Right lobe of liver (tissue), 6 donors: ENCODE results near the gene CALHM2. TPM values are rescaled to one million over a fixed set of nuclear protein-coding genes. Genes with fewer than 3 reads are reported as not detected.

Experiments
- ATAC-seq, 4 donors: fragments of 200-7000 bp; cut with Tn5 transposase; one replicate each; pipeline ENCODE4 v1.9.1; 2020; ENCODE audit warnings: mild to moderate bottlenecking in 4 of 4, moderate library complexity in 4 of 4
- DNase-seq, 3 donors: peaks; one replicate each; pipeline ENCODE4 v3.0.0-alpha.2; 2020
- H3K27ac ChIP-seq, 3 donors: fragments of 200-600 bp; one replicate each; pipeline ENCODE4 v1.8.0; 2022
- H3K27me3 ChIP-seq, 2 donors: fragments of 200-600 bp; one replicate each; pipeline ENCODE4 v1.8.0; 2022
- H3K36me3 ChIP-seq, 4 donors: fragments of 200-600 bp; sonication (generic) in 1 of 4; one replicate each; pipeline versions ENCODE4 v1.5.1 to v1.8.0; 2017 to 2022; ENCODE audit warnings: control low read depth in 1 of 4
- H3K4me1 ChIP-seq, 4 donors: fragments of 200-600 bp; sonication (generic) in 1 of 4; one replicate each; pipeline versions ENCODE4 v1.5.1 to v1.8.0; 2017 to 2022; ENCODE audit warnings: control low read depth in 1 of 4
- H3K4me3 ChIP-seq, 3 donors: fragments of 200-600 bp; one replicate each; pipeline ENCODE4 v1.8.0; 2022
- H3K9me3 ChIP-seq, 4 donors: fragments of 200-600 bp; sonication (generic) in 1 of 4; one replicate each; pipeline versions ENCODE4 v1.5.1 to v1.8.0; 2017 to 2022; ENCODE audit warnings: control low read depth in 1 of 4
- CTCF ChIP-seq, 4 donors: fragments of 200-600 bp in 3 of 4; fragments of 450-650 bp in 1 of 4; IDR thresholded peaks; one replicate each; pipeline versions ENCODE4 v1.5.1 to v1.8.0; 2016 to 2022; ENCODE audit warnings: antibody characterized with exemption in 4 of 4, mild to moderate bottlenecking in 2 of 4
- POLR2A ChIP-seq: fragments of 450-650 bp; IDR thresholded peaks from one replicate; pipeline ENCODE4 v1.6.1; 2017; ENCODE audit warnings: antibody characterized with exemption, mild to moderate bottlenecking
- WGBS: methylation state at CpG from one replicate; pipeline ENCODE4 v1.1.6; 2018; ENCODE audit warnings: low coverage, low lambda C conversion rate; ENCODE audit not compliant: insufficient coverage; ENCODE audit errors: missing lambda C conversion rate; 5-methylcytosine and 5-hydroxymethylcytosine counted together
- intact Hi-C, 2 donors: fragments of 100-400 bp; cut with DNase I; formaldehyde crosslinking; loops; one replicate each; pipeline versions ENCODE4 v1.11.2 to v1.14.1; 2022
- total RNA-seq, 6 experiments: library from RNA; depleted of rRNA in 2 of 6; stranded (reverse); fragments of >200 nt in 2 of 6; fragmentation: NEBNext Ultra II Directional in 3 of 6; extraction: Animal tissue kit (Norgen Biotek cat#: 25700) in 3 of 6; gene quantifications; one replicate each; pipeline versions ENCODE4 v1.1.0 to v1.2.4, GENCODE V29; 2016 to 2023
- donor health status: DM: no; HTN: yes; CAD: no.
- donor health status: DM: no; HTN: no; CAD: no.
- donor health status: DM: no; HTN: no; CAD: no.
- donor health status: DM: no; HTN: yes; CAD: no.
- donor health status: DM: no; HTN: yes; CAD: no.

The CALHM2 gene
- total RNA-seq, 6 experiments from 2014 or later = 2.3 to 5.7 (median 3.7) TPM

DNA sequence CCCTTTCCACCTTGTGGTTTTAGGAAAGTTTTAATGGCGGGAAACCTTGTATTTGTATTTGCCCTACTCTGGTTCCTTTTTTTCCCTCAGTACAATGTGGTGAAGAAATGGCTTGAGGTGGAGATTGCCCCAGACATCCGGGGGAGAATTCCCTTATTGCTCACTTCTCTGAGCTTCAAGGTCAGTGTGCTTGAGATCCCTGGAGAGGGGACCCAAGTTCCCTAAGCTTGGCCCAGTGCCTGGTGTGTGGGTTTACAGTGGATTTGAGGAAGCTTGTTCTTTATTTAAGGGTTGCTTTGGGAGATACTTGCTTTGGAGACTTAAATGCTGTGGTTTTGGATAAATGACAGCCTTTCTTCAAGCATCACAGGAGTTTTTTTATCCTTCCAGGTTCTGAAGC, 18.3 kb downstream of the CALHM2 start:
- peaks cover 0 to 55% (median 16%) of the 10 kb centered on the region in 4 donors for H3K36me3 ChIP-seq
- H3K27me3 ChIP-seq = no peaks in the 10 kb centered on the region
- H3K9me3 ChIP-seq = no peaks in the 10 kb centered on the region
- no peak overlapping the region for H3K27ac ChIP-seq
- intact Hi-C loops = no loop called here
- TF ChIP-seq CTCF (IDR thresholded peaks at IDR 0.05) = no peak
- no peak for TF ChIP-seq POLR2A
- ATAC-seq (peak in 2 of 4 donors; percentile 28), DNase-seq (no peak)
- H3K4me1 ChIP-seq = peaks cover 0 to 4% (median 0%) of the 10 kb centered on the region in 4 donors
- H3K4me3 ChIP-seq = no peak overlapping the region
- 88% methylated on average over 2 of the region's 2 CpGs for WGBS

DNA sequence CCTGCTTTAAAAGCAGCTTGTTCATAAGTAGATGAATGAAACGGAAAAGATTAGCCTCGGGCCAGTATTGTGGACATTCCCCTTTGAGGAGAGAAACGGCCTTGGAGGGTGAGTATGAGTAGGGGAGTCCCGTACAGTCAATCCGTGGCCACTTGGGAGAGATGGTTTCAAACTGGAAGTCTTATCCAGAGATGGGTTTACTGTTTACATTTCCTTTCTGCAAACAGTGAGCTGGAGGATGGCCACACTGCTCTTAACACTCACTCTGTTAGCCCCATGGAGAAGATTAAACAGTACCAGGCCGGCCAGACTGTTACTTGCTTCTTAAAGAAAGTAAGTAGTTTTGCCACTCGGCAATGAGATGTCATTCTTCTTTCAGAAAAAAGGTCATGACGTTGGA, 20.3 kb downstream of the CALHM2 start:
- H3K27ac ChIP-seq = no peak overlapping the region
- intact Hi-C loops = no loop called here
- no peak for DNase-seq
- H3K36me3 ChIP-seq = peaks cover 0 to 48% (median 7%) of the 10 kb centered on the region in 4 donors
- ATAC-seq = peak in 3 of 4 donors; percentile 26 to 48 (median 41)
- H3K4me3 ChIP-seq = no peak overlapping the region
- no peaks in the 10 kb centered on the region for H3K27me3 ChIP-seq
- H3K4me1 ChIP-seq = peaks cover 0 to 4% (median 0%) of the 10 kb centered on the region in 4 donors
- WGBS = 51% methylated on average over 8 of the region's 8 CpGs
- TF ChIP-seq CTCF (IDR thresholded peaks at IDR 0.05) (no peak), POLR2A (no peak)
- no peaks in the 10 kb centered on the region for H3K9me3 ChIP-seq

DNA sequence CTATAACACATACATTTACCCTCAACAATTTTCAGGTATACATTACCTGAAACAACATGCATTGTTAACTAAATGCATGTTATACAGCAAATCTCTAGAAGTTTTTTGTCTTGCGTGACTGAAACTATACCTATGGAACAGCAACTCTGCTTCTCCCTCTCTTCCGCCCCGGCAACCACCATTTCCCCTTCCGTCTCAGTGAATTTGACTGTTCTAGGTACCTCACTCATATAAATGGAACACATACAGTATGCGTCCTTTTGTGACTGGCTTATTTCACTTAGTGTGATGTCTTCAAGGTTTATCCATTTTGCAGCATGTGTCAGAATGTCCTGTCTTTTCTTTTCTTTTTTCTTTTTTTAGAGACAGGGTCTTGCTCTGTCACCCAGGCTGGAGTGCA, 22.5 kb downstream of the CALHM2 start:
- Histone ChIP-seq H3K27me3 (no peaks in the 10 kb centered on the region), H3K27ac (no peak overlapping the region), H3K9me3 (no peaks in the 10 kb centered on the region), H3K4me1 (peaks cover 0 to 4% (median 0%) of the 10 kb centered on the region in 4 donors), H3K4me3 (no peak overlapping the region), H3K36me3 (peaks cover 0 to 44% (median 10%) of the 10 kb centered on the region in 4 donors)
- ATAC-seq (no peak), DNase-seq (no peak)
- TF ChIP-seq CTCF (IDR thresholded peaks at IDR 0.05) = no peak
- TF ChIP-seq POLR2A = no peak
- intact Hi-C loops = no loop called here
- 81% methylated on average over 5 of the region's 5 CpGs for WGBS

DNA sequence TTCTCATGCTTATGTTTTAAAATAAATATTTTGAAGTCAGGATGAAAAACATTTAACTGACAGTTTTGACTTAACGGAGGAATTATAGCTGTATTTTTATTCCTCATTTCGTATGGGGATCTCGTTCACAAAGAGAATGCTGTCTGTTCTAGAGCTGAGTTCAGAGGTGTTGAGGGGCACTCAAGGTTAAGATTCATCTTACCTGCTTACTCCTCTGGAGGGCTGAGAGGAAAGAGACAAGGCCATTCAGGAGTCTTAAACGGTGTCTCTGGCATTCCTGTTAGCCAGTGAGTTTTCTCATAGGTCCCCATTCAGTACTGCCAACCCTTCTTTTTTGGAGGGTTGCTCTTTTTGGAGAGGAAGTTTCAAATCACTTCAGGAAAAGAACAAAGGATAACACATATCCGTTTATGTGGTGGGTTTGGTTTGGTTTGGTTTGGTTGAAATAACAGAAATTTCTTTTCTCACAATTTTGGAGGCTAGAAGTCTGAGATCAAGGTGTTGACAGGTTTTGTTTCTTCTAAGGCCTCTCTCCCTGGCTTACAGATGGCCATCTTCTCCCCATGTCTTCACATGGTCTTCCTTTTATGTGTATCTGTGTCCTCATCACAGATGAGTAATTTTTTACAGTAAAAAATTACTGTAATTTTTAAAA, 23.1 kb downstream of the CALHM2 start:
- Histone ChIP-seq H3K4me1 (peaks cover 0 to 4% (median 0%) of the 10 kb centered on the region in 4 donors), H3K9me3 (no peaks in the 10 kb centered on the region), H3K27ac (no peak overlapping the region), H3K36me3 (peaks cover 0 to 44% (median 10%) of the 10 kb centered on the region in 4 donors), H3K4me3 (no peak overlapping the region), H3K27me3 (no peaks in the 10 kb centered on the region)
- WGBS = 65% methylated on average over 5 of the region's 5 CpGs
- TF ChIP-seq POLR2A (no peak), CTCF (IDR thresholded peaks at IDR 0.05) (no peak)
- intact Hi-C loops = no loop called here
- no peak for ATAC-seq
- DNase-seq = no peak
